HG03196 (cell line): Measurements from ENCODE around the gene TSPAN5.

Experiments
- ATAC-seq: cut with Tn5 transposase; IDR thresholded peaks from one replicate; pipeline ENCODE4 v1.9.1; 2021; ENCODE audit not compliant: unreplicated experiment

The TSPAN5 gene

GRCh38 chr4:98620087-98620784 is 38.2 kb downstream of the TSPAN5 start:
- ATAC-seq, result no peak

- no peak for ATAC-seq
Measured at GRCh38 chr4:98619180-98619579, 39.2 kb downstream of the TSPAN5 start.

GRCh38 chr4:98618680-98619079 is 39.7 kb downstream of the TSPAN5 start:
- no peak for ATAC-seq

GRCh38 chr4:98617358-98618047 is 40.9 kb downstream of the TSPAN5 start:
- ATAC-seq, result no peak

- ATAC-seq, result no peak
Measured at GRCh38 chr4:98615991-98616390, 42.4 kb downstream of the TSPAN5 start.

GRCh38 chr4:98614662-98615061 is 43.7 kb downstream of the TSPAN5 start:
- ATAC-seq, result no peak

GRCh38 chr4:98614094-98614493 is 44.3 kb downstream of the TSPAN5 start:
- no peak for ATAC-seq

GRCh38 chr4:98613453-98614075 is 44.8 kb downstream of the TSPAN5 start:
- no peak for ATAC-seq

- no peak for ATAC-seq
Measured at GRCh38 chr4:98612318-98613250, 45.8 kb downstream of the TSPAN5 start.

GRCh38 chr4:98611677-98612317 is 46.6 kb downstream of the TSPAN5 start:
- ATAC-seq, result no peak

- no peak for ATAC-seq
Measured at GRCh38 chr4:98610926-98611676, 47.3 kb downstream of the TSPAN5 start.

- ATAC-seq, result no peak
Measured at GRCh38 chr4:98610431-98610830, 48.0 kb downstream of the TSPAN5 start.

GRCh38 chr4:98609934-98610333 is 48.5 kb downstream of the TSPAN5 start:
- ATAC-seq, result no peak

- no peak for ATAC-seq
Measured at GRCh38 chr4:98608356-98608755, 50.1 kb downstream of the TSPAN5 start.

- no peak for ATAC-seq
Measured at GRCh38 chr4:98606894-98607293, 51.5 kb downstream of the TSPAN5 start.

- no peak for ATAC-seq
Measured at GRCh38 chr4:98605216-98605615, 53.2 kb downstream of the TSPAN5 start.

- ATAC-seq, result no peak
Measured at GRCh38 chr4:98604723-98605122, 53.7 kb downstream of the TSPAN5 start.

GRCh38 chr4:98603683-98604521 is 54.5 kb downstream of the TSPAN5 start:
- ATAC-seq, result no peak

- peak; percentile 31 for ATAC-seq
Measured at GRCh38 chr4:98602270-98602669, 56.1 kb downstream of the TSPAN5 start.
